A549 (cell line): ENCODE results near the gene SNUPN.

Source experiments
- CBX8 ChIP-seq: fragments of 200-600 bp; sonication (generic); IDR thresholded peaks from 2 replicates; pipeline ENCODE4 v1.6.1; 2016
- CEBPB ChIP-seq, 2 experiments: fragments of >200 bp in 1 of 2; sonication (Bioruptor Twin) in 1 of 2; formaldehyde crosslinking in 1 of 2; IDR thresholded peaks; 2 replicates each; pipeline ENCODE4 v1.6.1; 2012 to 2016
- EP300 ChIP-seq, 2 experiments: fragments of >200 bp; sonication (Bioruptor Twin); formaldehyde crosslinking; IDR thresholded peaks; 2 replicates in 1 of 2; 3 replicates in 1 of 2; pipeline ENCODE4 v1.6.1; 2016 to 2017
- KDM1A ChIP-seq: fragments of 200-600 bp; sonication (generic); IDR thresholded peaks from 2 replicates; pipeline ENCODE4 v1.6.1; 2016; ENCODE audit warnings: low read depth, mild to moderate bottlenecking
- NR3C1 ChIP-seq: fragments of >200 bp; sonication (Bioruptor Twin); formaldehyde crosslinking; IDR thresholded peaks from 3 replicates; pipeline ENCODE4 v1.6.1; 2017
- POLR2A ChIP-seq: IDR thresholded peaks from 2 replicates; pipeline ENCODE4 v1.6.1; 2012; ENCODE audit warnings: mild to moderate bottlenecking, low read length
- RAD21 ChIP-seq, 2 experiments: fragments of >200 bp in 1 of 2; sonication (Bioruptor Twin) in 1 of 2; formaldehyde crosslinking in 1 of 2; IDR thresholded peaks in 1 of 2; conservative IDR thresholded peaks in 1 of 2; 2 replicates in 1 of 2; 3 replicates in 1 of 2; pipeline ENCODE4 v1.6.1; 2012 to 2018; ENCODE audit warnings: inconsistent platforms in 1 of 2
- RCOR1 ChIP-seq: fragments of 150-350 bp; IDR thresholded peaks from 2 replicates; pipeline ENCODE4 v1.6.1; 2014; ENCODE audit warnings: antibody characterized with exemption, low read length, low read depth
- SREBF2 ChIP-seq: fragments of 450-650 bp; IDR thresholded peaks from 2 replicates; pipeline ENCODE4 v1.6.1; 2014; ENCODE audit warnings: mild to moderate bottlenecking, moderate library complexity
- TF ChIP-seq, protein P1 (sequence below): fragments of >200 bp; sonication (Bioruptor Twin); formaldehyde crosslinking; IDR thresholded peaks from 3 replicates; pipeline ENCODE4 v1.5.1; 2016
- TF ChIP-seq, protein P2 (sequence below): fragments of 200-600 bp; sonication (generic); IDR thresholded peaks from 2 replicates; pipeline ENCODE4 v1.6.1; 2016; ENCODE audit warnings: antibody characterized with exemption, mild to moderate bottlenecking, moderate library complexity
- TF ChIP-seq, protein P3 (sequence below): fragments of 150-350 bp; IDR thresholded peaks from 2 replicates; pipeline ENCODE4 v1.6.1; 2014; ENCODE audit warnings: low read depth, mild to moderate bottlenecking, low read length
- TF ChIP-seq, protein P4 (sequence below): fragments of 250-450 bp; sonication (Bioruptor Pico); IDR thresholded peaks from 2 replicates; pipeline ENCODE4 v1.5.0; 2021; ENCODE audit warnings: mild to moderate bottlenecking, moderate library complexity, borderline replicate concordance
- TF ChIP-seq, protein P5 (sequence below): IDR thresholded peaks from 2 replicates; pipeline ENCODE4 v1.6.1; 2012

DNA sequence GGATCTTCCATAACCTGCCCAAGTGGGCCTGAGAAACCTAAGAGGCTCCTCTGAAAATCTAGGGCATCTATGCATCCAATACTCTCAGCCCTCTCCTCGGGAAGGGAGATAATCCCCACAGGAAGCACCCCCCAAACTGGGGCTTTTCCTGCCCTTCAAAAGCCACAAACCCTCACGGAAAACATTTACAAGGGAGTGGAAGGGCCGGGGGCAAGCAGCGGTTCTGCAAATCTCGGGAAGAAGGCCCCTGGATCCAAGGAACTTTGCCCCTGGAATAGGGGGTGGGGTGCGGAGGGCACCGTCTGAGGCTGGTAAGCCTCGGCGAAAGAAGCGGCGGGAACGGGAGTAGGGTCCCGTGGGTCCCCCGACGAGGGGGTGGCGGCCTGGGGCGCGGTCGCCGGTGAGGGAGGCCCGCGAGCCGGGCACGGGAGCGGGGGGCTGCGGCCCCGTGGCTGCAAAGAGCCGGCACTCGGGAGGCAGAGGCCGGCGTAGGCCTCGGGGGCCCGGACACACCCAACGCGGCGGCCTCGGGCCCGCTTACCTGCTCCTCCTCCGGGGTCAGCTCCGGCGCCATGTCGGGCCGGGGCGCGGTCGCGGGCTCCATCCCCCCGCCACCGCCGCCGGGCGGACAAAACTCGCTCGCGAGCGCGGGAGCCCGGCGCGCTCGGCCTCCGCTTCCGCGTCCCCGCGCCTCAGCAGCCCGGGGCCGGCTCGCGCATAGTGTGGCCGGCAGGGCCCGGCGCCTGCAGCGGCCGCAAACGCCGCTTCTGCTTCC, 47.2 kb downstream of the SNUPN start:
- TF ChIP-seq CEBPB (IDR thresholded peaks at IDR 0.05) (no peak), POLR2A (peak; percentile 28; the same call in 1 of the 2 replicates), KDM1A (no peak), CBX8 (no peak), RCOR1 (no peak), SREBF2 (no peak), NR3C1 (no peak), EP300 (IDR thresholded peaks at IDR 0.05) (no peak), RAD21 (conservative IDR thresholded peaks at IDR 0.05 in 1 of 2, IDR thresholded peaks at IDR 0.05 in 1 of 2) (no peak)
- TF ChIP-seq, protein P1, sequence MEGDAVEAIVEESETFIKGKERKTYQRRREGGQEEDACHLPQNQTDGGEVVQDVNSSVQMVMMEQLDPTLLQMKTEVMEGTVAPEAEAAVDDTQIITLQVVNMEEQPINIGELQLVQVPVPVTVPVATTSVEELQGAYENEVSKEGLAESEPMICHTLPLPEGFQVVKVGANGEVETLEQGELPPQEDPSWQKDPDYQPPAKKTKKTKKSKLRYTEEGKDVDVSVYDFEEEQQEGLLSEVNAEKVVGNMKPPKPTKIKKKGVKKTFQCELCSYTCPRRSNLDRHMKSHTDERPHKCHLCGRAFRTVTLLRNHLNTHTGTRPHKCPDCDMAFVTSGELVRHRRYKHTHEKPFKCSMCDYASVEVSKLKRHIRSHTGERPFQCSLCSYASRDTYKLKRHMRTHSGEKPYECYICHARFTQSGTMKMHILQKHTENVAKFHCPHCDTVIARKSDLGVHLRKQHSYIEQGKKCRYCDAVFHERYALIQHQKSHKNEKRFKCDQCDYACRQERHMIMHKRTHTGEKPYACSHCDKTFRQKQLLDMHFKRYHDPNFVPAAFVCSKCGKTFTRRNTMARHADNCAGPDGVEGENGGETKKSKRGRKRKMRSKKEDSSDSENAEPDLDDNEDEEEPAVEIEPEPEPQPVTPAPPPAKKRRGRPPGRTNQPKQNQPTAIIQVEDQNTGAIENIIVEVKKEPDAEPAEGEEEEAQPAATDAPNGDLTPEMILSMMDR = no peak
- TF ChIP-seq, protein P2, sequence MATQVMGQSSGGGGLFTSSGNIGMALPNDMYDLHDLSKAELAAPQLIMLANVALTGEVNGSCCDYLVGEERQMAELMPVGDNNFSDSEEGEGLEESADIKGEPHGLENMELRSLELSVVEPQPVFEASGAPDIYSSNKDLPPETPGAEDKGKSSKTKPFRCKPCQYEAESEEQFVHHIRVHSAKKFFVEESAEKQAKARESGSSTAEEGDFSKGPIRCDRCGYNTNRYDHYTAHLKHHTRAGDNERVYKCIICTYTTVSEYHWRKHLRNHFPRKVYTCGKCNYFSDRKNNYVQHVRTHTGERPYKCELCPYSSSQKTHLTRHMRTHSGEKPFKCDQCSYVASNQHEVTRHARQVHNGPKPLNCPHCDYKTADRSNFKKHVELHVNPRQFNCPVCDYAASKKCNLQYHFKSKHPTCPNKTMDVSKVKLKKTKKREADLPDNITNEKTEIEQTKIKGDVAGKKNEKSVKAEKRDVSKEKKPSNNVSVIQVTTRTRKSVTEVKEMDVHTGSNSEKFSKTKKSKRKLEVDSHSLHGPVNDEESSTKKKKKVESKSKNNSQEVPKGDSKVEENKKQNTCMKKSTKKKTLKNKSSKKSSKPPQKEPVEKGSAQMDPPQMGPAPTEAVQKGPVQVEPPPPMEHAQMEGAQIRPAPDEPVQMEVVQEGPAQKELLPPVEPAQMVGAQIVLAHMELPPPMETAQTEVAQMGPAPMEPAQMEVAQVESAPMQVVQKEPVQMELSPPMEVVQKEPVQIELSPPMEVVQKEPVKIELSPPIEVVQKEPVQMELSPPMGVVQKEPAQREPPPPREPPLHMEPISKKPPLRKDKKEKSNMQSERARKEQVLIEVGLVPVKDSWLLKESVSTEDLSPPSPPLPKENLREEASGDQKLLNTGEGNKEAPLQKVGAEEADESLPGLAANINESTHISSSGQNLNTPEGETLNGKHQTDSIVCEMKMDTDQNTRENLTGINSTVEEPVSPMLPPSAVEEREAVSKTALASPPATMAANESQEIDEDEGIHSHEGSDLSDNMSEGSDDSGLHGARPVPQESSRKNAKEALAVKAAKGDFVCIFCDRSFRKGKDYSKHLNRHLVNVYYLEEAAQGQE = no peak
- TF ChIP-seq, protein P3, sequence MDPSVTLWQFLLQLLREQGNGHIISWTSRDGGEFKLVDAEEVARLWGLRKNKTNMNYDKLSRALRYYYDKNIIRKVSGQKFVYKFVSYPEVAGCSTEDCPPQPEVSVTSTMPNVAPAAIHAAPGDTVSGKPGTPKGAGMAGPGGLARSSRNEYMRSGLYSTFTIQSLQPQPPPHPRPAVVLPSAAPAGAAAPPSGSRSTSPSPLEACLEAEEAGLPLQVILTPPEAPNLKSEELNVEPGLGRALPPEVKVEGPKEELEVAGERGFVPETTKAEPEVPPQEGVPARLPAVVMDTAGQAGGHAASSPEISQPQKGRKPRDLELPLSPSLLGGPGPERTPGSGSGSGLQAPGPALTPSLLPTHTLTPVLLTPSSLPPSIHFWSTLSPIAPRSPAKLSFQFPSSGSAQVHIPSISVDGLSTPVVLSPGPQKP = no peak
- TF ChIP-seq, protein P4, sequence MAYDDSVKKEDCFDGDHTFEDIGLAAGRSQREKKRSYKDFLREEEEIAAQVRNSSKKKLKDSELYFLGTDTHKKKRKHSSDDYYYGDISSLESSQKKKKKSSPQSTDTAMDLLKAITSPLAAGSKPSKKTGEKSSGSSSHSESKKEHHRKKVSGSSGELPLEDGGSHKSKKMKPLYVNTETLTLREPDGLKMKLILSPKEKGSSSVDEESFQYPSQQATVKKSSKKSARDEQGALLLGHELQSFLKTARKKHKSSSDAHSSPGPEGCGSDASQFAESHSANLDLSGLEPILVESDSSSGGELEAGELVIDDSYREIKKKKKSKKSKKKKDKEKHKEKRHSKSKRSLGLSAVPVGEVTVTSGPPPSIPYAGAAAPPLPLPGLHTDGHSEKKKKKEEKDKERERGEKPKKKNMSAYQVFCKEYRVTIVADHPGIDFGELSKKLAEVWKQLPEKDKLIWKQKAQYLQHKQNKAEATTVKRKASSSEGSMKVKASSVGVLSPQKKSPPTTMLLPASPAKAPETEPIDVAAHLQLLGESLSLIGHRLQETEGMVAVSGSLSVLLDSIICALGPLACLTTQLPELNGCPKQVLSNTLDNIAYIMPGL (CRISPR knock-in tag) = peak; percentile 65; the same call in 1 of the 2 replicates
- TF ChIP-seq, protein P5, sequence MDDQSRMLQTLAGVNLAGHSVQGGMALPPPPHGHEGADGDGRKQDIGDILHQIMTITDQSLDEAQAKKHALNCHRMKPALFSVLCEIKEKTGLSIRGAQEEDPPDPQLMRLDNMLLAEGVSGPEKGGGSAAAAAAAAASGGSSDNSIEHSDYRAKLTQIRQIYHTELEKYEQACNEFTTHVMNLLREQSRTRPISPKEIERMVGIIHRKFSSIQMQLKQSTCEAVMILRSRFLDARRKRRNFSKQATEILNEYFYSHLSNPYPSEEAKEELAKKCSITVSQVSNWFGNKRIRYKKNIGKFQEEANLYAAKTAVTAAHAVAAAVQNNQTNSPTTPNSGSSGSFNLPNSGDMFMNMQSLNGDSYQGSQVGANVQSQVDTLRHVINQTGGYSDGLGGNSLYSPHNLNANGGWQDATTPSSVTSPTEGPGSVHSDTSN = no peak
